SK-N-SH (cell line): Measurements from ENCODE around the gene APH1A. TPM values are rescaled to one million over a fixed set of nuclear protein-coding genes. Genes with fewer than 3 reads are reported as not detected.

Source experiments
- CTCF ChIA-PET: fragments of 300-600, 350-600 bp; formaldehyde crosslinking; extraction: SDS; loops from one replicate; lab custom pipeline; 2021; lab: Yijun Ruan, JAX
- POLR2A ChIA-PET: fragments of 350-600 bp; sonication (Branson Sonifier 250); formaldehyde crosslinking; extraction: SDS; loops from one replicate; lab custom pipeline; 2020; ENCODE audit warnings: antibody characterized with exemption, inconsistent platforms; lab: Yijun Ruan, JAX
- DNase-seq: peaks from one replicate; pipeline ENCODE4 v3.0.0; 2012
- H2AFZ ChIP-seq: fragments of 200-600 bp; sonication (generic); 2 replicates; pipeline ENCODE4 v1.8.1; 2016; ENCODE audit warnings: antibody characterized with exemption, mild to moderate bottlenecking, low read depth
- H3F3A ChIP-seq: fragments of 200-600 bp; sonication (generic); replicated peaks from 2 replicates; pipeline ENCODE3; 2016; ENCODE audit warnings: antibody characterized with exemption, mild to moderate bottlenecking; ENCODE audit not compliant: insufficient read depth
- H3K27ac ChIP-seq, 2 experiments: fragments of 200-500 bp in 1 of 2; fragments of 200-600 bp in 1 of 2; sonication (Bioruptor generic) in 1 of 2; sonication (generic), shearing (Covaris generic) in 1 of 2; 2 replicates each; pipeline versions ENCODE4 v1.5.1 to v1.6.1; 2014 to 2016; ENCODE audit warnings: low read depth in 2 of 2, inconsistent platforms in 1 of 2, low read length in 1 of 2, mild to moderate bottlenecking in 1 of 2, mixed read lengths in 1 of 2
- H3K27me3 ChIP-seq: fragments of 200-600 bp; sonication (generic), shearing (Covaris generic); 2 replicates; pipeline ENCODE4 v1.6.1; 2016; ENCODE audit warnings: mixed run types; ENCODE audit not compliant: insufficient read depth
- H3K36me3 ChIP-seq, 2 experiments: fragments of 200-500 bp in 1 of 2; fragments of 200-600 bp in 1 of 2; sonication (Bioruptor generic) in 1 of 2; sonication (generic) in 1 of 2; replicated peaks in 1 of 2; 2 replicates each; pipeline versions ENCODE3 to v1.5.1; 2014 to 2016; ENCODE audit warnings: low read length in 1 of 2, mild to moderate bottlenecking in 1 of 2; ENCODE audit not compliant: insufficient read depth in 2 of 2, control insufficient read depth in 1 of 2
- H3K4me1 ChIP-seq, 2 experiments: fragments of 200-500 bp in 1 of 2; fragments of 200-600 bp in 1 of 2; sonication (Bioruptor generic) in 1 of 2; sonication (generic), shearing (Covaris generic) in 1 of 2; 2 replicates each; pipeline versions ENCODE4 v1.5.1 to v1.6.1; 2014 to 2016; ENCODE audit warnings: low read depth in 1 of 2, low read length in 1 of 2, mixed run types in 1 of 2; ENCODE audit not compliant: insufficient read depth in 2 of 2, control insufficient read depth in 1 of 2
- H3K4me2 ChIP-seq: fragments of 200-600 bp; sonication (generic), shearing (Covaris generic); 2 replicates; pipeline ENCODE4 v1.6.1; 2017; ENCODE audit warnings: mixed run types
- H3K4me3 ChIP-seq, 2 experiments: fragments of 200-500 bp in 1 of 2; fragments of 200-600 bp in 1 of 2; sonication (Bioruptor generic) in 1 of 2; sonication (generic), shearing (Covaris generic) in 1 of 2; 2 replicates each; pipeline versions ENCODE4 v1.5.1 to v1.8.1; 2014 to 2016; ENCODE audit warnings: low read depth in 2 of 2, inconsistent platforms in 1 of 2, low read length in 1 of 2, mild to moderate bottlenecking in 1 of 2, mixed read lengths in 1 of 2, moderate library complexity in 1 of 2
- H3K79me2 ChIP-seq: fragments of 200-600 bp; sonication (generic); 2 replicates; pipeline ENCODE4 v1.8.1; 2017; ENCODE audit warnings: mild to moderate bottlenecking; ENCODE audit not compliant: insufficient read depth
- H3K9ac ChIP-seq: fragments of 200-600 bp; sonication (generic); 2 replicates; pipeline ENCODE4 v1.6.1; 2017; ENCODE audit warnings: mixed run types
- H3K9me2 ChIP-seq: fragments of 200-600 bp; sonication (generic); 2 replicates; pipeline ENCODE4 v1.6.1; 2017; ENCODE audit warnings: mixed run types
- H3K9me3 ChIP-seq: fragments of 200-600 bp; sonication (generic); 2 replicates; pipeline ENCODE4 v1.6.1; 2017; ENCODE audit warnings: mixed run types, mild to moderate bottlenecking, moderate library complexity
- H4K20me1 ChIP-seq: fragments of 200-600 bp; sonication (generic); 2 replicates; pipeline ENCODE4 v1.6.1; 2017; ENCODE audit warnings: mild to moderate bottlenecking, mixed run types; ENCODE audit not compliant: insufficient read depth
- CHD2 ChIP-seq: fragments of 150-350 bp; IDR thresholded peaks from 2 replicates; pipeline ENCODE4 v1.6.1; 2018; ENCODE audit warnings: low read length; ENCODE audit not compliant: partially characterized antibody
- ELF1 ChIP-seq: IDR thresholded peaks from 2 replicates; pipeline ENCODE4 v1.4.0; 2012
- EP300 ChIP-seq, 2 experiments: IDR thresholded peaks; 2 replicates each; pipeline versions ENCODE4 v1.4.0 to v1.6.1; 2012; ENCODE audit warnings: borderline replicate concordance in 1 of 2, low read depth in 1 of 2, low read length in 1 of 2
- FOXJ3 ChIP-seq: sonication (generic); formaldehyde crosslinking; IDR thresholded peaks from 2 replicates; pipeline ENCODE4 v1.5.1; 2020; ENCODE audit warnings: mild to moderate bottlenecking, missing genetic modification reagents
- GABPA ChIP-seq: IDR thresholded peaks from 2 replicates; pipeline ENCODE4 v1.4.0; 2012; ENCODE audit warnings: low read depth, mild to moderate bottlenecking
- JUND ChIP-seq: IDR thresholded peaks from 2 replicates; pipeline ENCODE4 v1.4.0; 2012
- MEF2A ChIP-seq: IDR thresholded peaks from 2 replicates; pipeline ENCODE4 v1.4.0; 2012; ENCODE audit warnings: low read depth, borderline replicate concordance
- MXI1 ChIP-seq: IDR thresholded peaks from 2 replicates; pipeline ENCODE4 v1.6.1; 2012; ENCODE audit warnings: mild to moderate bottlenecking, low read depth, low read length, improper control_type of control experiment
- NFIC ChIP-seq: IDR thresholded peaks from 2 replicates; pipeline ENCODE4 v1.4.0; 2012; ENCODE audit warnings: borderline replicate concordance
- RAD21 ChIP-seq: IDR thresholded peaks from 2 replicates; pipeline ENCODE4 v1.6.1; 2012; ENCODE audit warnings: mild to moderate bottlenecking, low read length
- RFX5 ChIP-seq: IDR thresholded peaks from 2 replicates; pipeline ENCODE4 v1.6.1; 2012; ENCODE audit warnings: mild to moderate bottlenecking, improper control_type of control experiment, low read length
- RXRA ChIP-seq: IDR thresholded peaks from 2 replicates; pipeline ENCODE4 v1.4.0; 2012; ENCODE audit warnings: low read depth, mild to moderate bottlenecking, borderline replicate concordance
- SIN3A ChIP-seq: IDR thresholded peaks from 2 replicates; pipeline ENCODE4 v1.6.1; 2012; ENCODE audit warnings: low read depth, mild to moderate bottlenecking, low read length, moderate library complexity, borderline replicate concordance
- YY1 ChIP-seq: IDR thresholded peaks from 2 replicates; pipeline ENCODE4 v1.4.0; 2012; ENCODE audit warnings: low read depth, mild to moderate bottlenecking
- WGBS: methylation state at CpG from one replicate; pipeline ENCODE4 v1.1.6; 2017; ENCODE audit warnings: low lambda C conversion rate; 5-methylcytosine and 5-hydroxymethylcytosine counted together
- polyA plus RNA-seq, 3 experiments: library from polyadenylated mRNA; depleted of rRNA; stranded (reverse); fragments of >200 nt; gene quantifications; 2 replicates each; pipeline ENCODE4 v1.2.3, GENCODE V29; 2012
- TF ChIP-seq, protein P1 (sequence below): fragments of 150-350 bp; IDR thresholded peaks from 2 replicates; pipeline ENCODE4 v1.6.1; 2016; ENCODE audit warnings: mild to moderate bottlenecking, low read depth, low read length
- TF ChIP-seq, protein P2 (sequence below): IDR thresholded peaks from 2 replicates; pipeline ENCODE4 v1.4.0; 2012; ENCODE audit warnings: low read depth
- TF ChIP-seq, protein P3 (sequence below): fragments of 150-350 bp; IDR thresholded peaks from 2 replicates; pipeline ENCODE4 v1.6.1; 2017; ENCODE audit warnings: antibody characterized with exemption, low read length, low read depth, borderline replicate concordance
- TF ChIP-seq, protein P4 (sequence below): IDR thresholded peaks from 2 replicates; pipeline ENCODE4 v1.4.0; 2012; ENCODE audit warnings: low read depth, borderline replicate concordance
- TF ChIP-seq, protein P5 (sequence below): fragments of 200-600 bp; sonication (generic); IDR thresholded peaks from 2 replicates; pipeline ENCODE4 v1.6.1; 2017; ENCODE audit warnings: antibody characterized with exemption, mild to moderate bottlenecking, moderate library complexity

The APH1A gene
- polyA plus RNA-seq, 1 of the 3 experiments (the other 2 are of a cell fraction), result 175 TPM

DNA sequence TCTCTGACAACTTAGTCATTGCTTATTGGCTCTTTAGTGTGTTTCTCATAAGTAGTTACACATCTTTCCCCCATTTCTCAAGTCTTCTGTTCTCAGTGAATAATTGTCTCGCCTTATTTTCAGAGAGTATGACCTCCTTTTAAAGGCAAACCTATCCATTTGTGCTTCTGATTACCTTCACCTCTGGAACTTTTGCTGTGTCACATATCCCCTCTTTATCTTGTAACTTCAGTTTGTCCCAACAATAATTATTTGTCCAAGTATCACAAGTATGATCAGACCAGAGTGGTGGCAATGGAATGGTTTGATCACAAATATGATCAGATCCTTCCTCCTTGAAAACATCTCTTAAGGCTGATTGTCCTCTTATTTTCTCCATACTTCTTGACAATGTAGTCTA lies 19.6 kb upstream of the APH1A start (continued):
- TF ChIP-seq, protein P1, sequence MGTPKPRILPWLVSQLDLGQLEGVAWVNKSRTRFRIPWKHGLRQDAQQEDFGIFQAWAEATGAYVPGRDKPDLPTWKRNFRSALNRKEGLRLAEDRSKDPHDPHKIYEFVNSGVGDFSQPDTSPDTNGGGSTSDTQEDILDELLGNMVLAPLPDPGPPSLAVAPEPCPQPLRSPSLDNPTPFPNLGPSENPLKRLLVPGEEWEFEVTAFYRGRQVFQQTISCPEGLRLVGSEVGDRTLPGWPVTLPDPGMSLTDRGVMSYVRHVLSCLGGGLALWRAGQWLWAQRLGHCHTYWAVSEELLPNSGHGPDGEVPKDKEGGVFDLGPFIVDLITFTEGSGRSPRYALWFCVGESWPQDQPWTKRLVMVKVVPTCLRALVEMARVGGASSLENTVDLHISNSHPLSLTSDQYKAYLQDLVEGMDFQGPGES, result no peak
- TF ChIP-seq GABPA, result no peak

DNA sequence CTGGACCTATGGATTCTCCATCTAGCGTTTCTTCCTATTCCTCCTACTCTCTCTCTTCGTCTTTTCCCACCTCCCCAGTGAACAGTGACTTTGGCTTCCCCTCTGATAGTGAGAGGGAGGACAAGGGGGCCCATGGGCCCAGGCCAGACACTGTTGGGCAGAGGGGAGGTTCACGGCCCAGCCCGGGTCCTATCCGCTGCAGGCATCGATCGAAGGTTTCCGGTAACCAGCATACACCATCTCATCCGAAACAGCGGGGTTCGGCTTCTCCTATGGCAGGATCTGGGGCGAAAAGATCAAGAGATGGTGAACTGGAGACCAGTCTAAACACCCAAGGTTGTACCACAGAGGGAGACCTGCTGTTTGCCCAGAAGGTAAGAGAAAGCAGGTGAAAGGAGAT lies 14.4 kb upstream of the APH1A start:
- Histone ChIP-seq H3K9me2 (no peaks in the 10 kb centered on the region), H3F3A (peaks cover 5% of the 10 kb centered on the region), H2AFZ (no peak overlapping the region), H3K79me2 (no peaks in the 10 kb centered on the region; the same call in 1 of the 2 replicates), H3K9me3 (no peaks in the 10 kb centered on the region), H3K4me3 (peak overlapping the region in 1 of 2 experiments; percentile 52; a peak in 2 of 4 replicates), H3K4me2 (peak overlapping the region; percentile 41; the same call in 1 of the 2 replicates), H4K20me1 (no peaks in the 10 kb centered on the region), H3K27me3 (no peaks in the 10 kb centered on the region), H3K9ac (no peak overlapping the region), H3K36me3 (no peaks in the 10 kb centered on the region), H3K27ac (no peak overlapping the region), H3K4me1 (peaks cover 4 to 14% of the 10 kb centered on the region in 2 experiments; a peak in 1 of 4 replicates)
- DNase-seq, result no peak
- POLR2A ChIA-PET, result no interaction called here
- CTCF ChIA-PET, result interaction anchor here (3.4 to 6.2 kb wide), 2 partner anchors 12 to 25 kb away, joined by 20 to 110 read pairs; partner anchors contain the start of genes C1orf54 and CA14
- 93% methylated on average over 12 of the region's 12 CpGs for WGBS
- TF ChIP-seq MEF2A (no peak), RXRA (no peak), RAD21 (no peak), ELF1 (no peak), CHD2 (no peak), NFIC (no peak), GABPA (no peak), SIN3A (no peak), RFX5 (no peak), FOXJ3 (CRISPR knock-in tag) (no peak), MXI1 (no peak), EP300 (IDR thresholded peaks at IDR 0.05; ENCODE audit: borderline replicate concordance in 1 of 2, low read depth in 1 of 2, low read length in 1 of 2) (no peak), JUND (no peak), YY1 (no peak)
- TF ChIP-seq, protein P2, sequence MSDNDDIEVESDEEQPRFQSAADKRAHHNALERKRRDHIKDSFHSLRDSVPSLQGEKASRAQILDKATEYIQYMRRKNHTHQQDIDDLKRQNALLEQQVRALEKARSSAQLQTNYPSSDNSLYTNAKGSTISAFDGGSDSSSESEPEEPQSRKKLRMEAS, result no peak
- TF ChIP-seq, protein P3, sequence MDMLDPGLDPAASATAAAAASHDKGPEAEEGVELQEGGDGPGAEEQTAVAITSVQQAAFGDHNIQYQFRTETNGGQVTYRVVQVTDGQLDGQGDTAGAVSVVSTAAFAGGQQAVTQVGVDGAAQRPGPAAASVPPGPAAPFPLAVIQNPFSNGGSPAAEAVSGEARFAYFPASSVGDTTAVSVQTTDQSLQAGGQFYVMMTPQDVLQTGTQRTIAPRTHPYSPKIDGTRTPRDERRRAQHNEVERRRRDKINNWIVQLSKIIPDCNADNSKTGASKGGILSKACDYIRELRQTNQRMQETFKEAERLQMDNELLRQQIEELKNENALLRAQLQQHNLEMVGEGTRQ, result no peak
- TF ChIP-seq, protein P4, sequence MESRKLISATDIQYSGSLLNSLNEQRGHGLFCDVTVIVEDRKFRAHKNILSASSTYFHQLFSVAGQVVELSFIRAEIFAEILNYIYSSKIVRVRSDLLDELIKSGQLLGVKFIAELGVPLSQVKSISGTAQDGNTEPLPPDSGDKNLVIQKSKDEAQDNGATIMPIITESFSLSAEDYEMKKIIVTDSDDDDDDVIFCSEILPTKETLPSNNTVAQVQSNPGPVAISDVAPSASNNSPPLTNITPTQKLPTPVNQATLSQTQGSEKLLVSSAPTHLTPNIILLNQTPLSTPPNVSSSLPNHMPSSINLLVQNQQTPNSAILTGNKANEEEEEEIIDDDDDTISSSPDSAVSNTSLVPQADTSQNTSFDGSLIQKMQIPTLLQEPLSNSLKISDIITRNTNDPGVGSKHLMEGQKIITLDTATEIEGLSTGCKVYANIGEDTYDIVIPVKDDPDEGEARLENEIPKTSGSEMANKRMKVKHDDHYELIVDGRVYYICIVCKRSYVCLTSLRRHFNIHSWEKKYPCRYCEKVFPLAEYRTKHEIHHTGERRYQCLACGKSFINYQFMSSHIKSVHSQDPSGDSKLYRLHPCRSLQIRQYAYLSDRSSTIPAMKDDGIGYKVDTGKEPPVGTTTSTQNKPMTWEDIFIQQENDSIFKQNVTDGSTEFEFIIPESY, result no peak
- TF ChIP-seq, protein P5, sequence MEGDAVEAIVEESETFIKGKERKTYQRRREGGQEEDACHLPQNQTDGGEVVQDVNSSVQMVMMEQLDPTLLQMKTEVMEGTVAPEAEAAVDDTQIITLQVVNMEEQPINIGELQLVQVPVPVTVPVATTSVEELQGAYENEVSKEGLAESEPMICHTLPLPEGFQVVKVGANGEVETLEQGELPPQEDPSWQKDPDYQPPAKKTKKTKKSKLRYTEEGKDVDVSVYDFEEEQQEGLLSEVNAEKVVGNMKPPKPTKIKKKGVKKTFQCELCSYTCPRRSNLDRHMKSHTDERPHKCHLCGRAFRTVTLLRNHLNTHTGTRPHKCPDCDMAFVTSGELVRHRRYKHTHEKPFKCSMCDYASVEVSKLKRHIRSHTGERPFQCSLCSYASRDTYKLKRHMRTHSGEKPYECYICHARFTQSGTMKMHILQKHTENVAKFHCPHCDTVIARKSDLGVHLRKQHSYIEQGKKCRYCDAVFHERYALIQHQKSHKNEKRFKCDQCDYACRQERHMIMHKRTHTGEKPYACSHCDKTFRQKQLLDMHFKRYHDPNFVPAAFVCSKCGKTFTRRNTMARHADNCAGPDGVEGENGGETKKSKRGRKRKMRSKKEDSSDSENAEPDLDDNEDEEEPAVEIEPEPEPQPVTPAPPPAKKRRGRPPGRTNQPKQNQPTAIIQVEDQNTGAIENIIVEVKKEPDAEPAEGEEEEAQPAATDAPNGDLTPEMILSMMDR, result no peak
